SK-N-SH (cell line): Measurements from ENCODE around the gene TNRC6C.

ENCODE experiments used
- EZH2phosphoT487 ChIP-seq: fragments of 200-600 bp; sonication (generic); IDR thresholded peaks from 2 replicates; pipeline ENCODE4 v1.6.1; 2017; ENCODE audit warnings: low read depth, mixed run types, mild to moderate bottlenecking, antibody characterized with exemption, moderate library complexity, borderline replicate concordance
- MXI1 ChIP-seq: IDR thresholded peaks from 2 replicates; pipeline ENCODE4 v1.6.1; 2012; ENCODE audit warnings: mild to moderate bottlenecking, low read depth, low read length, improper control_type of control experiment
- PBX3 ChIP-seq: IDR thresholded peaks from 2 replicates; pipeline ENCODE4; 2012
- SMC3 ChIP-seq: IDR thresholded peaks from 2 replicates; pipeline ENCODE4 v1.6.1; 2012; ENCODE audit warnings: low read depth, low read length, improper control_type of control experiment
- TF ChIP-seq, protein P1 (sequence below): fragments of 200-600 bp; sonication (generic); IDR thresholded peaks from 2 replicates; pipeline ENCODE4 v1.6.1; 2017; ENCODE audit warnings: antibody characterized with exemption, mild to moderate bottlenecking, moderate library complexity
- TF ChIP-seq, protein P2 (sequence below): IDR thresholded peaks from 2 replicates; pipeline ENCODE4 v1.6.1; 2012; ENCODE audit warnings: mild to moderate bottlenecking, low read depth, low read length, moderate library complexity

GRCh38 chr17:77946900-77947645 is 11.4 kb upstream of the TNRC6C start:
- TF ChIP-seq, protein P1, sequence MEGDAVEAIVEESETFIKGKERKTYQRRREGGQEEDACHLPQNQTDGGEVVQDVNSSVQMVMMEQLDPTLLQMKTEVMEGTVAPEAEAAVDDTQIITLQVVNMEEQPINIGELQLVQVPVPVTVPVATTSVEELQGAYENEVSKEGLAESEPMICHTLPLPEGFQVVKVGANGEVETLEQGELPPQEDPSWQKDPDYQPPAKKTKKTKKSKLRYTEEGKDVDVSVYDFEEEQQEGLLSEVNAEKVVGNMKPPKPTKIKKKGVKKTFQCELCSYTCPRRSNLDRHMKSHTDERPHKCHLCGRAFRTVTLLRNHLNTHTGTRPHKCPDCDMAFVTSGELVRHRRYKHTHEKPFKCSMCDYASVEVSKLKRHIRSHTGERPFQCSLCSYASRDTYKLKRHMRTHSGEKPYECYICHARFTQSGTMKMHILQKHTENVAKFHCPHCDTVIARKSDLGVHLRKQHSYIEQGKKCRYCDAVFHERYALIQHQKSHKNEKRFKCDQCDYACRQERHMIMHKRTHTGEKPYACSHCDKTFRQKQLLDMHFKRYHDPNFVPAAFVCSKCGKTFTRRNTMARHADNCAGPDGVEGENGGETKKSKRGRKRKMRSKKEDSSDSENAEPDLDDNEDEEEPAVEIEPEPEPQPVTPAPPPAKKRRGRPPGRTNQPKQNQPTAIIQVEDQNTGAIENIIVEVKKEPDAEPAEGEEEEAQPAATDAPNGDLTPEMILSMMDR = no peak
- TF ChIP-seq, protein P2, sequence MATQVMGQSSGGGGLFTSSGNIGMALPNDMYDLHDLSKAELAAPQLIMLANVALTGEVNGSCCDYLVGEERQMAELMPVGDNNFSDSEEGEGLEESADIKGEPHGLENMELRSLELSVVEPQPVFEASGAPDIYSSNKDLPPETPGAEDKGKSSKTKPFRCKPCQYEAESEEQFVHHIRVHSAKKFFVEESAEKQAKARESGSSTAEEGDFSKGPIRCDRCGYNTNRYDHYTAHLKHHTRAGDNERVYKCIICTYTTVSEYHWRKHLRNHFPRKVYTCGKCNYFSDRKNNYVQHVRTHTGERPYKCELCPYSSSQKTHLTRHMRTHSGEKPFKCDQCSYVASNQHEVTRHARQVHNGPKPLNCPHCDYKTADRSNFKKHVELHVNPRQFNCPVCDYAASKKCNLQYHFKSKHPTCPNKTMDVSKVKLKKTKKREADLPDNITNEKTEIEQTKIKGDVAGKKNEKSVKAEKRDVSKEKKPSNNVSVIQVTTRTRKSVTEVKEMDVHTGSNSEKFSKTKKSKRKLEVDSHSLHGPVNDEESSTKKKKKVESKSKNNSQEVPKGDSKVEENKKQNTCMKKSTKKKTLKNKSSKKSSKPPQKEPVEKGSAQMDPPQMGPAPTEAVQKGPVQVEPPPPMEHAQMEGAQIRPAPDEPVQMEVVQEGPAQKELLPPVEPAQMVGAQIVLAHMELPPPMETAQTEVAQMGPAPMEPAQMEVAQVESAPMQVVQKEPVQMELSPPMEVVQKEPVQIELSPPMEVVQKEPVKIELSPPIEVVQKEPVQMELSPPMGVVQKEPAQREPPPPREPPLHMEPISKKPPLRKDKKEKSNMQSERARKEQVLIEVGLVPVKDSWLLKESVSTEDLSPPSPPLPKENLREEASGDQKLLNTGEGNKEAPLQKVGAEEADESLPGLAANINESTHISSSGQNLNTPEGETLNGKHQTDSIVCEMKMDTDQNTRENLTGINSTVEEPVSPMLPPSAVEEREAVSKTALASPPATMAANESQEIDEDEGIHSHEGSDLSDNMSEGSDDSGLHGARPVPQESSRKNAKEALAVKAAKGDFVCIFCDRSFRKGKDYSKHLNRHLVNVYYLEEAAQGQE = no peak
- no peak for TF ChIP-seq SMC3
- no peak for TF ChIP-seq PBX3
- TF ChIP-seq EZH2phosphoT487 = no peak
- TF ChIP-seq MXI1 = no peak
